ENCODE results near the gene IQCH. TPM values are rescaled to one million over a fixed set of nuclear protein-coding genes. Genes with fewer than 3 reads are reported as not detected.

The IQCH gene
- total and polyA plus RNA-seq, 10 donors = 0.12 to 2.3 (median 1.3) TPM

DNA sequence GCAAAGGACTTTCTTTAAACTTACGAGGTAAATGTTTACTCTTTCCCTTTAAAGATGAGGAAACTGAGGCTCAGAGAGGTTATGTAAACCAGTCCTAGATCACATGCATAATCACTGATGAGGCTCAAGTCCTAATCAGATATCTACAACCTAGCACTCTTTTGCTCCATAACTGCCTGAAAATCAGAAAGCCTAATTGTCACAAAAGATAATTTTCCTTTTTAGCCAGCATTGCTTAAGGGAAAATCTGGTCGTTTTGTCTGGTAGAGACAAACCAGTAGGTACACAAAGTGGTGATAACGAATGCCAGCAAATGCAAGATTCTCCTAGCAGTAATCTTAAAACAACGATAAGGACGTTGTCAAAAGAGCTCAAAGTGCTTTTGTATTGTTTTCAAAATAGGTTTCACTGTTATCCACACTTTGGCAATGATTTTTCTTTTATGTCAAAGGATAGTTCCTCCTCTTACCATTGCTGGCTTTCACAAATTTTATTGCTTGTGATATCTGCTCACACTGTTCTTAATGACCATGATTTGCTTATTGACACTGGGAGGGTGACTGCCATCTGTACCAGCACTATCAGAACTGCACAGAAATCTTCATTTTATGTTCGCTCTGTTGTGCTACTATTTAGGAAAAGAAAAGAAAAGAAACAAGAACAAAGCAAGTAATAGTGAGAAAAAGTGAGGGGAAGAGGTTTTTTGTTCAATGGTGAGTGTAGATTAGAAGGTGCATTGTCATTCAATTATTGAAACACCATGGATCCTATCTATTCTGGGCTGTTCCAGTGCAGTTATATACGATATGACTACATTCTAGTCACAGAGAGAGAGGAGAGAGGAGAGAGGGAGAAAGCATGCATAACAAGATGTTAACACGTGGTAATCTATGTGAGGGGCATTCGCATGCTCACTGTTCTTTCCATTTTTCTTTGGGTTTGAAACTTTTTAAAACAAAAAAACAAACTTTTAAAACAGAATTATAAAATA lies 13.7 kb downstream of the IQCH start:
- WGBS, 5 donors = 81 to 89% (median 86%) methylated on average over 9 of the region's 9 CpGs
- Histone ChIP-seq H3K27me3 (replicated peaks in 1 of 7) (no peaks in the 10 kb centered on the region), H3K4me3 (no peak overlapping the region), H3K36me3 (no peaks in the 10 kb centered on the region), H3K9me3 (peaks cover 0 to 11% (median 8%) of the 10 kb centered on the region in 8 donors), H3K27ac (no peak overlapping the region), H3K4me1 (no peaks in the 10 kb centered on the region)
- no peak for DNase-seq
- no peak for TF ChIP-seq POLR2AphosphoS5 (IDR thresholded peaks at IDR 0.05)
- TF ChIP-seq, protein P1, sequence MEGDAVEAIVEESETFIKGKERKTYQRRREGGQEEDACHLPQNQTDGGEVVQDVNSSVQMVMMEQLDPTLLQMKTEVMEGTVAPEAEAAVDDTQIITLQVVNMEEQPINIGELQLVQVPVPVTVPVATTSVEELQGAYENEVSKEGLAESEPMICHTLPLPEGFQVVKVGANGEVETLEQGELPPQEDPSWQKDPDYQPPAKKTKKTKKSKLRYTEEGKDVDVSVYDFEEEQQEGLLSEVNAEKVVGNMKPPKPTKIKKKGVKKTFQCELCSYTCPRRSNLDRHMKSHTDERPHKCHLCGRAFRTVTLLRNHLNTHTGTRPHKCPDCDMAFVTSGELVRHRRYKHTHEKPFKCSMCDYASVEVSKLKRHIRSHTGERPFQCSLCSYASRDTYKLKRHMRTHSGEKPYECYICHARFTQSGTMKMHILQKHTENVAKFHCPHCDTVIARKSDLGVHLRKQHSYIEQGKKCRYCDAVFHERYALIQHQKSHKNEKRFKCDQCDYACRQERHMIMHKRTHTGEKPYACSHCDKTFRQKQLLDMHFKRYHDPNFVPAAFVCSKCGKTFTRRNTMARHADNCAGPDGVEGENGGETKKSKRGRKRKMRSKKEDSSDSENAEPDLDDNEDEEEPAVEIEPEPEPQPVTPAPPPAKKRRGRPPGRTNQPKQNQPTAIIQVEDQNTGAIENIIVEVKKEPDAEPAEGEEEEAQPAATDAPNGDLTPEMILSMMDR (IDR thresholded peaks at IDR 0.05 in 8 of 11, conservative IDR thresholded peaks at IDR 0.05 in 3 of 11) = no peak
- no peak for TF ChIP-seq POLR2A (IDR thresholded peaks at IDR 0.05)
- intact Hi-C loops (cut with DNase I; ENCODE audit: low total_unique reads) = no loop called here

DNA sequence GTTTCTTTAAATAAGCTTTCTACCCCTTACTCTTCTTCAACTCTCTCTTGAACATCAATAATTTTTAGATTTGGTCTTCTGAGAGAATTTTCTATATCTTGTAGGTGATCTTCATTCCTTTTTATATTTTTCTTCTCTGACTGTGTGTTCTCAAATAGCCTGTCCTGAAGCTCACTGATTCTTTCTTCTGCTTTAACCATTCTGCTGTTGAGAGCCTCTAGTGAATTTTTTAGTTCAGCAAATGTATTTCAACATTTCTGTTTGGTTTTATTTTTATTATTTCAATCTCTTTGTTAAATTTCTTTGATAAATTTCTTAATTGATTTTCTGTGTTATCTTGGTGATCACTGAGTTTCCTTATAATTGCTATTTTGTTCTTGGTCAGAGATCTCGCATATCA lies 19.6 kb downstream of the IQCH start:
- WGBS, 5 donors = 81 to 97% (median 95%) methylated on average over 1 of the region's 1 CpG
- no peak for TF ChIP-seq POLR2A (IDR thresholded peaks at IDR 0.05)
- TF ChIP-seq, protein P1 (IDR thresholded peaks at IDR 0.05 in 8 of 11, conservative IDR thresholded peaks at IDR 0.05 in 3 of 11) = no peak
- no peak for TF ChIP-seq POLR2AphosphoS5 (IDR thresholded peaks at IDR 0.05)
- Histone ChIP-seq H3K27ac (no peak overlapping the region), H3K9me3 (peaks cover 0 to 33% (median 28%) of the 10 kb centered on the region in 8 donors), H3K27me3 (replicated peaks in 1 of 7) (no peaks in the 10 kb centered on the region), H3K4me1 (no peaks in the 10 kb centered on the region), H3K4me3 (no peak overlapping the region), H3K36me3 (no peaks in the 10 kb centered on the region)
- no peak for DNase-seq
- intact Hi-C loops (cut with DNase I; ENCODE audit: low total_unique reads) = no loop called here

GRCh38 chr15:67276666-67277065 lies 22.1 kb downstream of the IQCH start:
- intact Hi-C loops (cut with DNase I; ENCODE audit: low total_unique reads) = no loop called here
- Histone ChIP-seq H3K27me3 (replicated peaks in 1 of 7) (no peaks in the 10 kb centered on the region), H3K27ac (no peak overlapping the region), H3K4me3 (no peak overlapping the region), H3K4me1 (no peaks in the 10 kb centered on the region), H3K9me3 (peaks cover 0 to 33% (median 28%) of the 10 kb centered on the region in 8 donors), H3K36me3 (no peaks in the 10 kb centered on the region)
- DNase-seq = no peak
- TF ChIP-seq, protein P1 (IDR thresholded peaks at IDR 0.05 in 8 of 11, conservative IDR thresholded peaks at IDR 0.05 in 3 of 11) = no peak
- TF ChIP-seq POLR2AphosphoS5 (IDR thresholded peaks at IDR 0.05) = no peak
- no peak for TF ChIP-seq POLR2A (IDR thresholded peaks at IDR 0.05)
- 94 to 100% (median 97%) methylated on average over 1 of the region's 1 CpG for WGBS, 5 donors

DNA sequence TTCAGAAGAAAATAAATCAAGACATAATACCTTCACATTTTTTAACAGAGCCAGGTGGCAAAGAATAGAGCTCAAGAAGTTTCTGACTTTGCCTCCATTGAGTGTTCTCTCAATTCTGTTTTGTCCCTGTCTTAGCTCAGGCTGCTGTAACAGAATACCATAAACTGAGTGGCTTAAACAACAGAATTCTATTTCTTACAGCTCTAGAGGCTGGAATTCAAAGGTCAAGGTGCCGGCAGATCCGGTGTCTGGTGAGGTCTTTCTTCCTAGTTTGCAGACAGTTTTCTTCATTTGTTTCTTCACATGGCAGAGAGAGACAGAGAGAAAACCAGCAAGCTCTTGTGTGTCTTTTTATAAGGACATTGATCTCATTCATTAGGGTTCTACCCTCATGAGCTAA lies 25.6 kb downstream of the IQCH start:
- Histone ChIP-seq H3K4me1 (no peaks in the 10 kb centered on the region), H3K27ac (no peak overlapping the region), H3K4me3 (no peak overlapping the region), H3K9me3 (peaks cover 0 to 9% (median under 1%) of the 10 kb centered on the region in 8 donors), H3K27me3 (replicated peaks in 1 of 7) (no peaks in the 10 kb centered on the region), H3K36me3 (no peaks in the 10 kb centered on the region)
- intact Hi-C loops (cut with DNase I; ENCODE audit: low total_unique reads) = no loop called here
- TF ChIP-seq, protein P1 (IDR thresholded peaks at IDR 0.05 in 8 of 11, conservative IDR thresholded peaks at IDR 0.05 in 3 of 11) = no peak
- TF ChIP-seq POLR2AphosphoS5 (IDR thresholded peaks at IDR 0.05) = no peak
- TF ChIP-seq POLR2A (IDR thresholded peaks at IDR 0.05) = no peak
- no peak for DNase-seq
- 83 to 88% (median 84%) methylated on average over 2 of the region's 2 CpGs for WGBS, 5 donors
